Stimulated activated CD8-positive, alpha-beta memory T cell treated with anti-CD3 and anti-CD28 coated beads, Interleukin-7, amount 100 ng/mL, for 24 hours (primary cell): ENCODE data around the gene JAM2.
A peak's percentile ranks its signal among the peaks of the same experiment; 100 is the strongest.

Experiments
- DNase-seq: peaks from one replicate; pipeline ENCODE4 v3.0.0-alpha.2; 2020; ENCODE audit warnings: low read depth

The JAM2 gene

DNA sequence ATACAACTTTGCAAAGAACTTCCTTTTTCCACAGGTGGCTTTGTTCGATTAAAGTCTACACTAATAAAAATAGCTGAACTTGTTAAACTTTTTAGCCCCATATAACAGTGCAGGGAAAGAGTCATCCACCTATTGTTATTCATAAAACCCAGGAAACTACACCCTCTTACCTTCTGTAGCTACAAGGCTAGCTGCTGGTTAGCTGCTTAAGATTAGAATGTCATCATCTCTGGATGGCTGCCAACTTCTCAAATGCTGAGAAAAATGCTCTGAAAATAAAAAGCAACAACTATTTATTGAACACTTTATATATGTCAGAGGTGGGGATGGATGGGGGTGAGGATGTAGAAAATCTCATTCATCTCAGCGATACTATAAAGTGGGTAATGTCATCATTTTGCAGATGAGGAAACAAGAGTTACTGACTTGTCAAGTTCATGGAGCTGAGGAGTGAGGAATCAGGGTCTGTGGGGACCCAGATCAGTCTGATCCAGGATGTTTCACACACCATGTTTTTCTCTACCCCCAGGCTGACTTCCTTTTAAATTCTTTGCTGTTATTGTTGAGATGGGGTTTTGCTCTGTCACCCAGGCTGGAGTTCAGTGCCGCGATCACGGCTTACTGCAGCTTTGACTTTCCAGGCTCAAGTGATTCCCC, 78.6 kb downstream of the JAM2 start:
- no peak for DNase-seq

- DNase-seq: no peak
These were observed 82.9 kb downstream of the JAM2 start for GRCh38 chr21:25721987-25722386.

- no peak for DNase-seq
These were observed 83.6 kb downstream of the JAM2 start for GRCh38 chr21:25722631-25723030.

DNA sequence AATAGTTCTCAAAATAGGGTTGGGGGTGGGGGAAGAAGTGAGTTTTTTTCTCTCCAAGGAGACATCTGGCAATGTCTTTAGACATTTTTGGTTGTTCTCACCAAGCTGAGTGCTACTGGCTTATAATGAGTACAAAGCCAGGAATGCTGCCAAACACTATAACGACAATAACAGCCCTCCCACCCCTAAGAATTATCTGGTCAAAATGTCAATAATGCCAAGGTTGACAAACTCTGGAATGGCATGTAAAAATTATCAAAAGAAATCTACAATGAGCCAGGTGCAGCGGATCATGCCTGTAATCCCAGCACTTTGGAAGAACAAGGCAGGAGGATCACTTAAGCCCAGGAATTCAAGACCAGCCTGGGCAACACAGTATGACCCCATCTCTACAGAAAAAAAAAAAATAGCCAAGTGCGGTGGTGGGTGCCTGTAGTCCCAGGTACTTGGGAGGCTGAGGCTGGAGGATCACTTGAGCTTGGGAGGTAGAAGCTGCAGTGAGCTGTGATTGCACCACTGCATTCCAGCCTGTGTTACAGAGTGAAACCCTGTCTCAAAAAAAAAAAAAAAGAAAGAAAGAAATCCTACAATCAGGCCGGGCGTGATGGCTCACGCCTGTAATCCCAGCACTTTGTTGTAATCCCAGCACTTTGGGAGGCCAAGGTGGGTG, 93.2 kb downstream of the JAM2 start:
- DNase-seq: no peak

DNA sequence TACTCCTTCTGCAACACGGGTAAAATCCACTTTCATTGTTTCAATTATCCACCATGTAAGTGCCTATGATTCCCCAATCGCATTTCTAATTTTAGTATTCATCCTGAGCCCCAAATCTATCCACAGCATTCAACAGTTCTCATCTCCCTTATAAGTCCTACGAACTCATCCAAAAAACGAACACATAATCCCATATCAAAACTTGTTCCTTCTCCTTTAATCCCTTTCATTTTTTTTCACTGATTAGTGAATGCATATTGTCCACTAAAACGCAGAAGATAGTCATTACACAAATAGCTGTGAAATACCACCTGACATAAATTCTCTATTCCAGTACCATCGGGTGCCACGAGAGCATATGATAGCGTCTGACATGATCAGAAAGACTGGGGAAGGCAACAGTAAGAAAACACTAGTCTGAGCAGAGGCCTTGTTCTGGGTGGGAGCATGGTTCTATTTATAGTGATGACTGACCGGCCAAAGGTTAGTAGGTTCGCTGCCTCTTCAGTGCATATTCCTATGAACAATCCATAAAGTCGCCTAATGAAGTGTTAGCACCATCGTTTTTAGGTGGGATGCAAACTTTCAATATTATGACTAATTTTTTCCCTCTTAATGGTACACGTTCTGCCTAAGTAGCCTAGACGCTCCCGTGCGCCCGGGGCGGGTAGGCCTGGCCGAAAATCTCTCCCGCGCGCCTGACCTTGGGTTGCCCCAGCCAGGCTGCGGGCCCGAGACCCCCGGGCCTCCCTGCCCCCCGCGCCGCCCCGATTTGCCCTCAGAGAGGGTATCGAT, 95.0 kb downstream of the JAM2 start:
- DNase-seq: no peak

GRCh38 chr21:25734654-25734903, 95.5 kb downstream of the JAM2 start:
- DNase-seq: no peak

DNA sequence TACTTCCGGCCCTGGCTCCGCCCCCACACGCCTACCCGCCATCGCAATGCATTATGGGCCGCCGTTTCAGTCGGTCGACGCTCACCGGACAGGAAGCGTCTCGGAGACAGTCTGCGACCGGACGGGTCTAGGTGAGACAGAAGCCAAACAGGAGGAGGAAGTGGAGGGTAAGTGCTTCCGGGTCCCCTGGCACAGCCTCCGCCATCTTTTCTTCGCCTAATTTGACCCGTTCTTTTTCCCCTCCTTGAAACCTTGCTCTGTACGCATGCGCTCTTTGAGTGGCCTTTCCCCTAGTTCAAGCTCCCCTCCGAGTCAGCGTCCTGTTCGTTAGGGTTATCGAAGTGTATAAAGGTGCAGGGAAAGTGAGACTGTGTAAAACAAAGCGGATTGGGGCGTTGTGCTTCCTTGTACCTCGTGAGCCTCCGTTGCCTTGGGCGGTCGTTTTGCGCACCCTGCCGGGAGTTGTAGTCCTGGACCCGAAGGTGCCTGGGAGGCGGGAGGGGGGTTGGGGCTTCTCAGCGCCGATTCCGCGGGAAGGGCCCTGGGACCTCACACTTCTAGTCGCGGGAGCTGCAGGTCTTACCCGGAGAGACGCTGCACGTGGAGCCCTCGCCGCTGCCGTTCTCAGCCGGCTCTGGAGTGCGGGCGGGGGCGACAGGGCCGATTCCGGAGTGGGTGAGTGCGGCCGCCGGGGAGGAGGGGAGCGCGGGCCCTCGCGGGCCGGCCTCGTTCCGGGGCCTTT, 96.0 kb downstream of the JAM2 start, which contains the start of the genes ATP5PF and GABPA:
ATP5PF (minus strand) TSS at position 1 of the 742 bp plus-strand sequence. CDS start 5,110 bp downstream, outside the sequence.
GABPA (plus strand) TSS at position 69 of the 742 bp plus-strand sequence. CDS start 6,627 bp downstream, outside the sequence.
- DNase-seq: peak; percentile 96

- DNase-seq: peak; percentile 61
These were observed 96.9 kb downstream of the JAM2 start for GRCh38 chr21:25735646-25736597.

- no peak for DNase-seq
These were observed 98.4 kb downstream of the JAM2 start for GRCh38 chr21:25737421-25737820.

- no peak for DNase-seq
These were observed 103.8 kb downstream of the JAM2 start for GRCh38 chr21:25742900-25743299.

GRCh38 chr21:25744854-25745253, 105.8 kb downstream of the JAM2 start:
- DNase-seq: no peak

GRCh38 chr21:25750085-25750484, 111.0 kb downstream of the JAM2 start:
- DNase-seq: no peak

DNA sequence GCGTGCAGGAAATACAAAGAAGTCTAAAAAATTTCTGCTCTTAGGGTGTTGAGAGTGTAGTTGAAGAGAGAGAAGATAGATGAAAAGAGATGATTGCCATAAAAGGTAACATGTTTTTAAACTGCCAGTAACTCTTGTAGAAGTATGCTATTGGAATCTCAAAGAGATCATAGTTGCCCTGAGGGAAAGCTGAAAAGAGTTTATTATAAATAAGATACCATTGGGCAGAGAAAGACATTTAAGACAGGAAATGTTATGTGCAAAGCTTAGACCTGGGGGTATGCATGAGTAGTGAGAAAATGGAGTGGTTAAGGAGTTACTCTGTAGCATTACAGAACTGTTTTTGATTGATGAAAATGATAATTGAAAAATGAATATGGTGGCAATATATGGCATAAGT, 113.4 kb downstream of the JAM2 start:
- DNase-seq: no peak

DNA sequence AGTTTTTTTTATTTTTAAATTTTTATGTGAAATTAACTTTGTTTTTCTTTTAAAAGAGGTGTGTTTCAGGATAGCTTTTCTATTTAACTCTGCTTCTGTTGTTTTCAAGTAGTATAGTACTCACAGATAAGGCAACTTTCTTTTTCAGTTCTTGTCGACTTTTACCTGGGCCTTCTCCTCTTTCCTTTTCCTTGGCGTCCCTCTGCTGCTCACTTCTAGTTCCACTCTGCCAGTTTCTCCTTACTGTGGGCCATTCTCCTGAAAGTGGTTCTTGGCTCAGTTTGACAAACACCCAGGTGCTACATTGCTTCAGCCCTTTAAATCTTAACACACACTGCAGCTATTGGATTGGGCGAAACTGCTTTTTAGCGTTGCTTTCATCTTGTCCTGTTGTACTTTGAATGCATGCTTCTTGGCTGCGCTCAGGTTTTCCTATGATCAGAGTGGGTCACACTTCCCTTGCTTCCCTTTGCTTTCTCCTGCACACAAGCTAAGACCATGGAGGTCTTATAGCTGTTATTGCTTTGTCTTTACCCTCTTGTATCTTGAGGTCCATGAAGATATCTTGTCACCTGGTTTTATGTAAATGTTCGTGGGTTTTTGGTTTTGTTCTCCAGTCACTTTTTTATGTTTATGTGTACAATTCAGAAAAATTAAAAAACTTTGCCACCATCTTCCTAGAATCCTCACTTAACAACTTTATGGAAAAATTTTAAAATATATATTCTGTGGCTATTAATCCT, 117.3 kb downstream of the JAM2 start:
- DNase-seq: no peak

DNA sequence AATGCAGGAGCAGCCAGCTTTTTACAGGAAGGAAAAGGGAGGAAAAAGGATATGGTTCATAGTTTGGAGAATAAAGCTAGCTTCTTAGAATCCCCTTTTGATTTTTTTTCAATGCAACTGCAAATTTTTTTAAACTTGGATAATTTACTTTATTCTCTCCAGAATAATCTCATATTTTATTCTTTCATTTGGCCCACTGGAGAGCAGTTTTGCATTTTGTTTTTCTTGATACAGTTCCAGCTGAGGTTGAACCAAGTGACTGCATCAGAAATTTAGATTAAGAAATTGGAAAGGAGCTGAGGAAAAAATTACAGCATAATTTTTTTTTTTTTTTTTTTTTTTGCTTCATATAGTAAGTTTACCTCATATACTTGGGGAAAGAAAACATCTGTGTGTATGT, 118.5 kb downstream of the JAM2 start:
- no peak for DNase-seq

DNA sequence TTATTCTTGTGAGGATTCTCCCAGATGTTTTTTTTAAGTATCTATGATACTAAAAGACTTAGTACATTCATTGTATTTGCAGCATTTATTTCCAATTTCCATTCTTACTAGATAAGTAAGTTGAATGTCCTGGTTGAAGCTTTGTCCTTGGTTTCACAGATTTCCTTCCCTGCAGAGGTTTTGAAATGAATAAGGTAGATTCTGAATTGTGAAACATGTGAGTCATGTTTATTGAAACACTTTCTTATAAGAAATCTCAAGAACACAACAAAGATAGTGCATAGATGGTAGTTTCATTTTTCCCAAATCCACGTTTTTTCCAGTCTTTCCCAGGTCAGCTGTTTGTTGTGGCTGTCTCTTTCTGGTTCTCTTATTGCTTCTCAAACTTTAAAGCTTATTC, 120.5 kb downstream of the JAM2 start:
- no peak for DNase-seq

DNA sequence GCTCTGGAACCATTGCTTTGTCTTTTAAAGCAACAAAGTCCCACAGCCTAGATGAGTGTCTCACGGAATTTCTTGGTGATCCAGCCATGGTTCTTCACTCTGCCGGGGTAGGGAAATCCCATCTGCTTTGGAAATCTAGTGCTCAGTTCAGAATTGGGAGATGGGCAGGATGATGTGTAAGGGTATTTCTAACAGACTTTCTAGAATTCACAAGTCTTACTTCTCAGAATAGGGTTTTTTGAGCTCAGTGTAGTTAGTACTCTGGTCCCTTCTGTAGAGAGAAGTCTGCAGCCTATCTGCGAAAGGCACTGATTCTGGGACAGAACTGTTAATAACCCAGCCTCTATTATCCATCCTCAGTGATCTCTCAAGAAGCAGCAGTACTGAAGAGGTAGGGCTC, 121.0 kb downstream of the JAM2 start:
- DNase-seq: no peak

GRCh38 chr21:25760677-25761076, 121.6 kb downstream of the JAM2 start:
- no peak for DNase-seq

- DNase-seq: no peak
These were observed 125.0 kb downstream of the JAM2 start for GRCh38 chr21:25764065-25764464.
